Central memory CD8-positive, alpha-beta T cell (primary cell): Measurements from ENCODE around the gene TPST1.

ENCODE experiments used
- ATAC-seq: fragments of 150-1000 bp; cut with Tn5 transposase; replicated peaks from 2 replicates; pipeline ENCODE4 v1.10.0; 2022; ENCODE audit warnings: mild to moderate bottlenecking, moderate FRiP score, moderate number of reproducible peaks; ENCODE audit not compliant: poor library complexity, severe bottlenecking; ENCODE audit errors: extremely low read depth
- DNase-seq, 2 donors: peaks; one replicate each; pipeline ENCODE4 v3.0.0; 2021; ENCODE audit warnings: low spot score in 2 of 2
- H3K27ac Mint-ChIP-seq: one replicate; pipeline ENCODE4 v1.8.0; 2022; ENCODE audit warnings: low read depth, mild to moderate bottlenecking, moderate library complexity, mixed read lengths
- H3K27me3 Mint-ChIP-seq: one replicate; pipeline ENCODE4 v1.8.0; 2022; ENCODE audit warnings: mixed read lengths
- H3K36me3 Mint-ChIP-seq: one replicate; pipeline ENCODE4 v1.8.0; 2022; ENCODE audit warnings: mild to moderate bottlenecking, moderate library complexity, mixed read lengths; ENCODE audit not compliant: insufficient read depth
- H3K4me1 Mint-ChIP-seq: one replicate; pipeline ENCODE4 v1.8.0; 2022; ENCODE audit warnings: mixed read lengths
- H3K4me3 Mint-ChIP-seq: one replicate; pipeline ENCODE4 v1.8.0; 2022; ENCODE audit warnings: mild to moderate bottlenecking, moderate library complexity, mixed read lengths
- H3K9me3 Mint-ChIP-seq: one replicate; pipeline ENCODE4 v1.8.0; 2022; ENCODE audit warnings: mixed read lengths

Gene TPST1

DNA sequence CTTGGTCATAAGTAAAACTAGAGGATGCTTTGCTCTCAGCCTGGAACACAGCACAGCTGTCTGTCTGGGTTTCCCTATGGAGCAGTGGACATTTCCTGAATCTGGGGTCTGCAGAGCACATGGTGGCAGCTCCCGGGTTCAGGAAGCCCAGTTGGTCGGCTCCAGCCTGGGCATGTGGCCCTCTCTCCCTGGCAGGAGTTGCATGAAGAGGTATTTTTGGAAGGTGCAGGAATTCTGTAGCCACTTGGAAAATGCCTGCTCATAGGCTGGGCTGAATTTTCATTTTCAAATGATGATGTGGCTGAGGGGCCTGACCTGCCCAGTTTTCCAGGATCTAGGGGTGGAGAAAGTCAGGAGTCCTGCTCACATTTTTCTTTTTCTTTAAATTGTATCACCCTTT is 6.7 kb upstream of the TPST1 start:
- DNase-seq, result no peak
- H3K27ac Mint-ChIP-seq, result no peak overlapping the region
- ATAC-seq, result no peak
- H3K27me3 Mint-ChIP-seq, result peaks cover 31% of the 10 kb centered on the region
- no peak overlapping the region for H3K4me3 Mint-ChIP-seq
- H3K36me3 Mint-ChIP-seq, result no peaks in the 10 kb centered on the region
- peaks cover 8% of the 10 kb centered on the region for H3K4me1 Mint-ChIP-seq
- no peaks in the 10 kb centered on the region for H3K9me3 Mint-ChIP-seq

DNA sequence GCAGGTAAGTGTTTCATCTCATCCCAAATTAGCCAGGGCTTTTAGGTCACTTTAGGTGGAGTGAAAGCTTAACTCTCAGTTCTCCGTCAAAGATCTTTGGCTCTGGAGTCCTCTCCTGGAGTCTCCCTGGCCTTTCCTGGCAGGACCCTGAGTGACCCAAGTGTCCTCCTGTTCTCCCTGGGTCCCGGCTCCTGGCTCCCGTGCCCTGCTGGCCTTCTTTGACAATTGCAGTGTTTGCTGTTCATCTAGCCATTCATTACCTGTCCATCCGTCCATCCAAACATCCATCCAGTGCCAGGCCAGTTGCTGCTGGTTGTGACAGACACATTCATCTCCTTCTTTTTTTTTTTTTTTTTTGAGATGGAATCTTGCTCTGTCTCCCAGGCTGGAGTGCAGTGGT is 6.2 kb upstream of the TPST1 start:
- no peak overlapping the region for H3K4me3 Mint-ChIP-seq

DNA sequence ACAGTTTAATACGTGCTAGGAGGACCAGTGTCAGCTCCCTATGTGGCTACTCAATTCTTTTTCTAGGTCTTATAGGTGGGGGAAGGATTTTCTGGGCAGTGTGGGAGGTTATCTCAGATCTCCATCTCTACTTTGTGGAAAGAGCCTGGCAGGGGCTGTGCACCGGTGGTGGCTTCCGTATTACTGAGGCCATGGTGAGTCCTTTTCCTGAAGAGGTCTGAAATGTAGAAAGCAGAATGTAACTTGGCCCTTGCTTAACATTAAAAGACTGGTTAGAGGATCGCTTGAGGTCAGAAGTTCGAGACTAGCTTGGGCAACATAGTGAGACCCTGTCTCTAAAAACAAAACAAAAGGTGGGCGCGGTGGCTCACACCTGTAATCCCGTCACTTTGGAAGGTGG is 2.7 kb upstream of the TPST1 start:
- H3K4me1 Mint-ChIP-seq, result peaks cover 24% of the 10 kb centered on the region
- ATAC-seq (no peak), DNase-seq (no peak)
- no peak overlapping the region for H3K27ac Mint-ChIP-seq
- H3K4me3 Mint-ChIP-seq, result peak overlapping the region; percentile 19
- no peaks in the 10 kb centered on the region for H3K9me3 Mint-ChIP-seq
- peaks cover 41% of the 10 kb centered on the region for H3K27me3 Mint-ChIP-seq
- H3K36me3 Mint-ChIP-seq, result peaks cover 5% of the 10 kb centered on the region

More for the DNA sequence above, 6.2 kb upstream of the TPST1 start:
- Mint-ChIP-seq H3K27ac (no peak overlapping the region), H3K4me1 (peaks cover 8% of the 10 kb centered on the region), H3K9me3 (no peaks in the 10 kb centered on the region), H3K36me3 (no peaks in the 10 kb centered on the region), H3K27me3 (peaks cover 31% of the 10 kb centered on the region)
- ATAC-seq (no peak), DNase-seq (no peak)

DNA sequence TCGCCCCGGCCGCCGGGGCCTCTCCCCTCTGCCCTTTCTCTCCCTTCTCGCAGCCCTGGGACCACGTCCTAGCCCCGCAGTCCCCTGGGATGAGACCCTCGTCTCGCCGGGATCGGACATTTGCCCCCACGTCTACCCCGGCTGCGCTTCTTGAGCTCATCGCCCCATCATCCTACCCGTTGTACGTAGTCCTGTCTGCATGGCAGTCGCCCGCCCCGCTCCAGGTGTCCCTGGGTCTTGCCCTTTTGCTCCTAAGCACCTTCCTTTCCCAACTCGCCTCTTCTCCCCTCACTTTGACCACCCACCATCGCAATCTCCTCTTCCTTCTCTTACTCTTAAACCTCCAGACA is 582 bp downstream of the TPST1 start:
- Mint-ChIP-seq H3K27me3 (peaks cover 42% of the 10 kb centered on the region), H3K36me3 (peaks cover 5% of the 10 kb centered on the region), H3K9me3 (no peaks in the 10 kb centered on the region), H3K4me3 (peak overlapping the region; percentile 87), H3K27ac (peak overlapping the region; percentile 93), H3K4me1 (peaks cover 30% of the 10 kb centered on the region)
- ATAC-seq, result no peak
- no peak for DNase-seq

DNA sequence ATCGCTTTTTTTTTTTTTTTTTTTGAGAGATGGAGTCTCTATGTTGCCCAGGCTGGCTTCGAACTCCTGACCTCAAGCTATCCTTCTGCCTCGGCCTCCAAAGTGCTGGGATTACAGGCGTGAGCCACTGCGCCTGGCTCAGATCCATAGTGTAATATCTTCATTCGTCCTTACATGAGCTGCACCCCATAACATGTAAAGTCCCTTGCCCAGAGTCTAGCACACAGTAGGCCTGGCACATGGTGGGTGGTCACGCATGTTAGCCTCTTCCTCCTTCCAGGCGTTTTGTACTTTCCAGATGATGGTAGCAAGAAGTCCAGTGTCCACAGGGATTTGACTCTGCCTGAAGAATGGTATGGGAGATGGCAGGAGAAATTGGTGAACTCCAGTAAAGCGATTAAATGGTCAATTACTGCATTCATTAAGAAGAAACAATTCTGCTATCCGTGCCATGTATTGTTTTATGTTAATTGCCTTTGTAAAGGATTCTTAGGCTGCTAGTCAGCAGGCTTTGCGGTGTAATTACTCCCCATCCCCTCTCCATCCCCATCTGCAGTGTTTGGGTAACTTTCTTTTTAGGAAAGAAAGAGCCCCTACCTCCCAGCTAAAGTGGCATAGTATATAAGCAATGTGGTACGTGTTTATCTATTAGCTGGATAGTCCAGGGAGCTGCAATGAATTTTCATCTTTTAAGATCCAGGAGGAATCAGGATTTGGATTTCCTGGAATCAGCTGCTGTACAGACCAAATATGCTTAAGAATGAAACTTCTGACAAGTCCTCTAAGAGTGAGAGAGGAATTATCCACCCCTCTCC is 1.2 kb downstream of the TPST1 start:
- peak overlapping the region; percentile 93 for H3K27ac Mint-ChIP-seq
- H3K9me3 Mint-ChIP-seq, result no peaks in the 10 kb centered on the region
- no peak for ATAC-seq
- peaks cover 5% of the 10 kb centered on the region for H3K36me3 Mint-ChIP-seq
- H3K27me3 Mint-ChIP-seq, result peaks cover 42% of the 10 kb centered on the region
- peak overlapping the region; percentile 87 for H3K4me3 Mint-ChIP-seq
- DNase-seq, result no peak
- H3K4me1 Mint-ChIP-seq, result peaks cover 30% of the 10 kb centered on the region

DNA sequence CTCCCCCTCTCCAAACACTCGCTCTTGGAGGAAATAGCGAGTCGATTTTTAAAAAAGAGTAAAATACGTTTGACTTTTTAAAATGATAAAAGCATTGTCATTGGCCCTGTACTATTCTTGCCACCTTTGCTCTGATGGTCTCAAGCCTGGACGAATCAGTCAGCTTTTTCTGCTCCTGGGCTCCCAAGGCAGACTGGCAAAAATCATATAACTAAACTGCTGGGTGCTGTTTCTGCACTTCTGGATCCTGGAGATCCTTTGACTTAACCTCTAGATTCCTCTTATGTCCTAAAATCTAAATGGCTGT is 1.8 kb downstream of the TPST1 start:
- DNase-seq, result no peak
- ATAC-seq, result no peak
- H3K4me1 Mint-ChIP-seq, result peaks cover 30% of the 10 kb centered on the region
- H3K27me3 Mint-ChIP-seq, result peaks cover 42% of the 10 kb centered on the region
- peaks cover 5% of the 10 kb centered on the region for H3K36me3 Mint-ChIP-seq
- H3K27ac Mint-ChIP-seq, result no peak overlapping the region
- H3K4me3 Mint-ChIP-seq, result peak overlapping the region; percentile 87
- no peaks in the 10 kb centered on the region for H3K9me3 Mint-ChIP-seq

DNA sequence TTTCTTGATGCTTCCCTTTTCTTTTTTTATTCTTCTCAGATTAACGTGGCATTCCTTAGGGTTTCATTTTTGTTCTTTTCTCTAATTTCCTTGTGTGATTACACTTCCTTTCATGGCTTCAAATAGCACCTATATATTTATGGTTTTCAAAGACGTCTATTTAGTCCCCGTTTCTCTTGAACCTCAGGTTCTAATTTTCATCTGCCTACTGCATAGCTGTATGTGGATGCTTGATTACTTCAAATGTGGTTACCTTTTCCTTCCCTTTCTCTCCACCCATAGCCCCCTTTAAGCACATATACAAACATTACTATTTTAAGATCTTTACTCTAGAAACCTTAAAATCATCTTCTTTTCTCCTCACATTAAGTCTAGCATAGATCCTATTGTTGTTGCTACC is 2.4 kb downstream of the TPST1 start:
- H3K36me3 Mint-ChIP-seq, result peaks cover 5% of the 10 kb centered on the region
- no peak for DNase-seq
- no peak overlapping the region for H3K27ac Mint-ChIP-seq
- ATAC-seq, result no peak
- H3K9me3 Mint-ChIP-seq, result no peaks in the 10 kb centered on the region
- H3K27me3 Mint-ChIP-seq, result peaks cover 36% of the 10 kb centered on the region
- H3K4me1 Mint-ChIP-seq, result peaks cover 25% of the 10 kb centered on the region
- peak overlapping the region; percentile 53 for H3K4me3 Mint-ChIP-seq

DNA sequence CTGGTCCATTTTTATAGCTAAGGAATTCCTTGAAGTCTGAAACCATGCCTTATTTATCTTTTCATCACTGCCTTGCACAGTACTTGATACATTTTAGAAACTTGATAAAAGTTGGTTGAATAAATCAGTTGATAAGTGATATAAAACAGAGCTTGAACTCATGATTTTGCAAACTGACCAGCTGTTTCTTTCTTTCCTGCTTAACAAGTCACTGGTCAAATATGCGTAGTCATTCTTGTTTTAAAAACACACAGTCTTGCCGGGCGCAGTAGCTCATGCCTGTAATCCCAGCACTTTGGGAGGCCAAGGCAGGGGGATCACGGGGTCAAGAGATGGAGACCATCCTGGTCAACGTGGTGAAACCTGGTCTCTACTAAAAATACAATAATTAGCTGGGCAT is 6.3 kb downstream of the TPST1 start:
- ATAC-seq (no peak), DNase-seq (no peak)
- peaks cover 30% of the 10 kb centered on the region for H3K27me3 Mint-ChIP-seq
- no peaks in the 10 kb centered on the region for H3K36me3 Mint-ChIP-seq
- H3K4me3 Mint-ChIP-seq, result no peak overlapping the region
- H3K4me1 Mint-ChIP-seq, result peaks cover 12% of the 10 kb centered on the region
- H3K27ac Mint-ChIP-seq, result no peak overlapping the region
- no peaks in the 10 kb centered on the region for H3K9me3 Mint-ChIP-seq

DNA sequence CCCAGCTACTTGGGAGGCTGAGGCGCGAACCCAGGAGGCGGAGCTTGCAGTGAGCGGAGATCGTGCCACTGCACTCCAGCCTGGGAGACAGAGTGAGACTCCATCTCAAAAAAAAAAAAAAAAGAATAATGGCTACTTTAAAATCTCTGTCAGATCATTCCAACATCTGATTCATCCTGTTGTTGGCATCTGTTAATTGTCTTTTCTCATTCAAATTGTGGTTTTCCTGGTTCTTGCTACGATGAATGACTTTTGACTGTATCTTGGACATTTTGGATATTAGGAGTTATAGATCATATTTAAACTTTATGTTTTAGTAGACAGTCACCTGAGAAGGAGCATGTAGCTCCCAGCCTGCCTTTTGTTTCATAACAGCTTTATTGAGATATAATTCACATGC is 8.5 kb downstream of the TPST1 start:
- H3K36me3 Mint-ChIP-seq, result no peaks in the 10 kb centered on the region
- no peaks in the 10 kb centered on the region for H3K9me3 Mint-ChIP-seq
- DNase-seq (no peak), ATAC-seq (no peak)
- H3K27me3 Mint-ChIP-seq, result peaks cover 29% of the 10 kb centered on the region
- H3K27ac Mint-ChIP-seq, result no peak overlapping the region
- no peak overlapping the region for H3K4me3 Mint-ChIP-seq
- H3K4me1 Mint-ChIP-seq, result no peaks in the 10 kb centered on the region

DNA sequence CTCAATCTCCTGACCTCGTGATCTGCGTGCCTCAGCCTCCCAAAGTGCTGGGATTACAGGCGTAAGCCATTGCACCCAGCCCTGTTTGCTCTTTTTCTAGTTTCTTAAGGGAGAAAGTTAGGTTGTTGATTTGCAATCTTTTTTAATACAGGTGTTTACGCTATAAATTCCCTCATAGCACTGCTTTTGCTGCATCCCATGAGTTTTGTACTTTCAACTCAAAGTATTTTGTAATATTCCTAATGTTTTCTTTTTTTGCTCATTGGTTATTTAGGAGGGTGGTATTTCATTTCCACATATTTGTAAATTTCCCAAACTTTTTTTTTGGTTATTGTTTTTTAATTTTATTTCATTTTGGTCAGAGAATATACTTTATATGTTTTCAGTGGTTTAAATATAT is 11.6 kb downstream of the TPST1 start:
- Mint-ChIP-seq H3K4me3 (no peak overlapping the region), H3K36me3 (no peaks in the 10 kb centered on the region), H3K9me3 (no peaks in the 10 kb centered on the region), H3K27ac (peak overlapping the region; percentile 60), H3K4me1 (no peaks in the 10 kb centered on the region), H3K27me3 (peaks cover 25% of the 10 kb centered on the region)
- ATAC-seq (no peak), DNase-seq (no peak)

DNA sequence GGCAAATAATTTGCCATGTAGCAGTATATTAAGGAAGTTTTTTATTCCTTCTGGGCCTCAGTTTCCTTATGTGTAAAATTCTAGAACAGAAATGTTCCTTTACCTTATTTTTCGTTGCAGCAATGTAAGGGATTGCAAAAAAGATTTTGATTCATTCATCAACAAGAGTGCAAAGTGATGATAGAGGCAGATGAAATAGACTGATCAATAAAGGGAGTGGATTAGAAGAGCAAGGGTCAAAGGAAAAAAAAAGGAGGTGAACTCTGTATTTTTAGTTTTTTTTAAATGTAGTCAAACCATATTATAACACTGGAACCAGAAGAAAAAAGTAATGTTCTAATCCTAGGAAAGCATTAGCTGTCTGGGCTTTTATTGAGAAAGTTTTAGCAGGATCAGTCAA is 14.7 kb downstream of the TPST1 start:
- DNase-seq (no peak), ATAC-seq (no peak)
- no peaks in the 10 kb centered on the region for H3K9me3 Mint-ChIP-seq
- H3K27ac Mint-ChIP-seq, result no peak overlapping the region
- no peak overlapping the region for H3K4me3 Mint-ChIP-seq
- peaks cover 25% of the 10 kb centered on the region for H3K27me3 Mint-ChIP-seq
- no peaks in the 10 kb centered on the region for H3K4me1 Mint-ChIP-seq
- H3K36me3 Mint-ChIP-seq, result no peaks in the 10 kb centered on the region

DNA sequence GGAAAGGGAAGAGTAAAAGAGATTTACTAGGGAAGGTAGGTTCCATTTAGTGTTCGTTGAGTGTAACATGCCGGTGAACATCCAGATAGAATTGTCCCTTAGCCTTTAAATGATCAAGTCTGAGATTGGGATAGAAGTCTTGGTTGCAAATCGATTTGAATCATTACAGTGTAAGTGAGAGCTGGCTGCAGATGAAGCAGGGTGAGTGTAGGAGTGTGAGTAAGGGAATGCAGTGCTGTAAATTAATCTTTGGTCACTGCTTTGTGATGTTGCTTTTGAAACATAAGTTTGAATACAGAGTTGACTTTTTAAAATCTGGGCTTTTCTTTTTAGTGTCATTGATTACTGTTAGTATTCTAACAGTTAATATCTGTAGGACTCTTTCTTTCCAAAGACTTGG is 16.3 kb downstream of the TPST1 start:
- peaks cover 18% of the 10 kb centered on the region for H3K27me3 Mint-ChIP-seq
- H3K9me3 Mint-ChIP-seq, result no peaks in the 10 kb centered on the region
- ATAC-seq (no peak), DNase-seq (no peak)
- no peaks in the 10 kb centered on the region for H3K36me3 Mint-ChIP-seq
- no peaks in the 10 kb centered on the region for H3K4me1 Mint-ChIP-seq
- H3K4me3 Mint-ChIP-seq, result no peak overlapping the region
- no peak overlapping the region for H3K27ac Mint-ChIP-seq

DNA sequence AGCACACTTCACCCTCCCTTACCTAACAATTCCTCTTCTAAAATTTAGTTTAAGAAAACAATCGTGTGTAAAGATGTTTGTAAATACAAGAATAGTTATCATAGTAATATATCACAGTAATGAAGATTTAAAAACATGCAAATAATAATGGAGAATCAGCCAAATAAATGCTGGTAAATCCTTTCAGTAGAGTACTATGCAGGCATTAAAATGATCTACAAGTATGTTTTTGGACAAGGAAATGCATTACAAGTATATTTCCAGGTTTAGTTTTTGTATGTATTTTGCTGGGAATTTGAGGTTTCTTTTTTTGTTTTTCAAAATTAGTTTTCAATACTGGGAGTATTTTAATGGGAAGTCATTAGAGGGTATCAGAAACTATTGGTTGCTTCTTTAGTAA is 22.7 kb downstream of the TPST1 start:
- no peak for ATAC-seq
- no peaks in the 10 kb centered on the region for H3K27me3 Mint-ChIP-seq
- H3K9me3 Mint-ChIP-seq, result no peaks in the 10 kb centered on the region
- no peaks in the 10 kb centered on the region for H3K4me1 Mint-ChIP-seq
- H3K36me3 Mint-ChIP-seq, result no peaks in the 10 kb centered on the region
- DNase-seq, result no peak
- H3K27ac Mint-ChIP-seq, result no peak overlapping the region
- no peak overlapping the region for H3K4me3 Mint-ChIP-seq
